ENCODE measurements around the gene ABCF3. TPM values are rescaled to one million over a fixed set of nuclear protein-coding genes. Genes with fewer than 3 reads are reported as not detected.

Gene ABCF3
- total and polyA plus RNA-seq, 2 of the 13 experiments (the other 11 are each of a cell fraction or from before 2014, with no cell fraction given) = 38.8 to 46.5 TPM

DNA sequence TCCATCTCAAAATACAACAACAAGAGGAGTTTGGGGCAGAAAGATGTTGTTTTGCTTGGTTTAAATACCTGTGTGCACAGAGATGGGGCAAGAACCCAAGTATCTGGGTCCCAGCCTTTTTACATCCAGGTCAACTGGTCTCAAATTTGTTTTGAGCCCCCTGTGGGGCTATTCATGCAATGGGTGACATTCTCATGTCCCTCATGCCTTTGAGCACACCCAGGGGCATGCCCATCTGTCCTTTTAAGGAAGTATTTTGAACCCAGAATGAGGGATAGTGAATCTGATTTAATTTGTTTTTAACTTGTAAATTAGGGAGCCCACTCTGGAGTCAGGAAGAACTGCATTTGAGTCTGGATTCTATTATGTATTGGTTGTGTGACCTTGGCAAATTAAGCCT lies 14.8 kb downstream of the ABCF3 start:
- H4K20me1 ChIP-seq (ENCODE audit: insufficient read depth, low read length) = no peaks in the 10 kb centered on the region
- ATAC-seq (no peak), FAIRE-seq (no peak), DNase-seq (ENCODE audit: low spot score) (no peak)
- in situ Hi-C loops (cut with HindIII; ENCODE audit: extremely low pct_ligation_motif_present, low pct_unique_long_range_greater_than_20kb) (no loop called here), intact Hi-C loops (cut with micrococcal nuclease; ENCODE audit: unreplicated experiment) (no loop called here)
- POLR2A ChIA-PET = no interaction called here
- H3K36me3 ChIP-seq (replicated peaks in 1 of 2; ENCODE audit: control insufficient read depth in 1 of 2, insufficient read depth in 2 of 2, low read length in 2 of 2) = no peaks in the 10 kb centered on the region
- H3K79me2 ChIP-seq (ENCODE audit: insufficient read depth, low read length) = no peaks in the 10 kb centered on the region
- peaks cover 12% of the 10 kb centered on the region for H3K4me1 ChIP-seq (ENCODE audit: insufficient read depth, low read length)
- H3K9me3 ChIP-seq (ENCODE audit: low read length) = no peaks in the 10 kb centered on the region
- no TSS peak for BruUV-seq (replicated peaks)
- H3K27ac ChIP-seq (ENCODE audit: extremely low read length, insufficient read depth, low read length) = no peak overlapping the region
- CTCF ChIA-PET (ENCODE audit: low intra/inter-chr PET ratio, low total read pairs) = no interaction called here
- peaks cover 0 to 26% of the 10 kb centered on the region in 2 experiments; a peak in 4 of 5 replicates for H3K27me3 ChIP-seq (ENCODE audit: control insufficient read depth in 1 of 2, insufficient read depth in 2 of 2, low read length in 2 of 2)
- no peak overlapping the region for H2AFZ ChIP-seq (ENCODE audit: low read length)
- H3K4me2 ChIP-seq (ENCODE audit: low read depth, low read length) = no peak overlapping the region
- H3K9ac ChIP-seq (ENCODE audit: insufficient read depth, low read depth, low read length) = no peak overlapping the region
- H3K4me3 ChIP-seq (replicated peaks in 1 of 3; ENCODE audit: insufficient read depth in 1 of 3, low read depth in 2 of 3, low read length in 3 of 3) = no peak overlapping the region
- TF ChIP-seq ZNF275 (CRISPR knock-in tag; IDR thresholded peaks at IDR 0.05; ENCODE audit: borderline replicate concordance) (no peak), ZNF703 (CRISPR knock-in tag; IDR thresholded peaks at IDR 0.05; ENCODE audit: borderline replicate concordance) (no peak), ZNF546 (CRISPR knock-in tag; conservative IDR thresholded peaks at IDR 0.05) (no peak), ZNF512B (CRISPR knock-in tag; IDR thresholded peaks at IDR 0.05; ENCODE audit: borderline replicate concordance) (no peak), ZXDC (CRISPR knock-in tag; IDR thresholded peaks at IDR 0.05) (no peak), ERF (CRISPR knock-in tag; IDR thresholded peaks at IDR 0.05) (no peak)
- TF ChIP-seq, protein P1, sequence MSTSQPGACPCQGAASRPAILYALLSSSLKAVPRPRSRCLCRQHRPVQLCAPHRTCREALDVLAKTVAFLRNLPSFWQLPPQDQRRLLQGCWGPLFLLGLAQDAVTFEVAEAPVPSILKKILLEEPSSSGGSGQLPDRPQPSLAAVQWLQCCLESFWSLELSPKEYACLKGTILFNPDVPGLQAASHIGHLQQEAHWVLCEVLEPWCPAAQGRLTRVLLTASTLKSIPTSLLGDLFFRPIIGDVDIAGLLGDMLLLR (CRISPR knock-in tag; IDR thresholded peaks at IDR 0.05) = no peak
- TF ChIP-seq, protein P2, sequence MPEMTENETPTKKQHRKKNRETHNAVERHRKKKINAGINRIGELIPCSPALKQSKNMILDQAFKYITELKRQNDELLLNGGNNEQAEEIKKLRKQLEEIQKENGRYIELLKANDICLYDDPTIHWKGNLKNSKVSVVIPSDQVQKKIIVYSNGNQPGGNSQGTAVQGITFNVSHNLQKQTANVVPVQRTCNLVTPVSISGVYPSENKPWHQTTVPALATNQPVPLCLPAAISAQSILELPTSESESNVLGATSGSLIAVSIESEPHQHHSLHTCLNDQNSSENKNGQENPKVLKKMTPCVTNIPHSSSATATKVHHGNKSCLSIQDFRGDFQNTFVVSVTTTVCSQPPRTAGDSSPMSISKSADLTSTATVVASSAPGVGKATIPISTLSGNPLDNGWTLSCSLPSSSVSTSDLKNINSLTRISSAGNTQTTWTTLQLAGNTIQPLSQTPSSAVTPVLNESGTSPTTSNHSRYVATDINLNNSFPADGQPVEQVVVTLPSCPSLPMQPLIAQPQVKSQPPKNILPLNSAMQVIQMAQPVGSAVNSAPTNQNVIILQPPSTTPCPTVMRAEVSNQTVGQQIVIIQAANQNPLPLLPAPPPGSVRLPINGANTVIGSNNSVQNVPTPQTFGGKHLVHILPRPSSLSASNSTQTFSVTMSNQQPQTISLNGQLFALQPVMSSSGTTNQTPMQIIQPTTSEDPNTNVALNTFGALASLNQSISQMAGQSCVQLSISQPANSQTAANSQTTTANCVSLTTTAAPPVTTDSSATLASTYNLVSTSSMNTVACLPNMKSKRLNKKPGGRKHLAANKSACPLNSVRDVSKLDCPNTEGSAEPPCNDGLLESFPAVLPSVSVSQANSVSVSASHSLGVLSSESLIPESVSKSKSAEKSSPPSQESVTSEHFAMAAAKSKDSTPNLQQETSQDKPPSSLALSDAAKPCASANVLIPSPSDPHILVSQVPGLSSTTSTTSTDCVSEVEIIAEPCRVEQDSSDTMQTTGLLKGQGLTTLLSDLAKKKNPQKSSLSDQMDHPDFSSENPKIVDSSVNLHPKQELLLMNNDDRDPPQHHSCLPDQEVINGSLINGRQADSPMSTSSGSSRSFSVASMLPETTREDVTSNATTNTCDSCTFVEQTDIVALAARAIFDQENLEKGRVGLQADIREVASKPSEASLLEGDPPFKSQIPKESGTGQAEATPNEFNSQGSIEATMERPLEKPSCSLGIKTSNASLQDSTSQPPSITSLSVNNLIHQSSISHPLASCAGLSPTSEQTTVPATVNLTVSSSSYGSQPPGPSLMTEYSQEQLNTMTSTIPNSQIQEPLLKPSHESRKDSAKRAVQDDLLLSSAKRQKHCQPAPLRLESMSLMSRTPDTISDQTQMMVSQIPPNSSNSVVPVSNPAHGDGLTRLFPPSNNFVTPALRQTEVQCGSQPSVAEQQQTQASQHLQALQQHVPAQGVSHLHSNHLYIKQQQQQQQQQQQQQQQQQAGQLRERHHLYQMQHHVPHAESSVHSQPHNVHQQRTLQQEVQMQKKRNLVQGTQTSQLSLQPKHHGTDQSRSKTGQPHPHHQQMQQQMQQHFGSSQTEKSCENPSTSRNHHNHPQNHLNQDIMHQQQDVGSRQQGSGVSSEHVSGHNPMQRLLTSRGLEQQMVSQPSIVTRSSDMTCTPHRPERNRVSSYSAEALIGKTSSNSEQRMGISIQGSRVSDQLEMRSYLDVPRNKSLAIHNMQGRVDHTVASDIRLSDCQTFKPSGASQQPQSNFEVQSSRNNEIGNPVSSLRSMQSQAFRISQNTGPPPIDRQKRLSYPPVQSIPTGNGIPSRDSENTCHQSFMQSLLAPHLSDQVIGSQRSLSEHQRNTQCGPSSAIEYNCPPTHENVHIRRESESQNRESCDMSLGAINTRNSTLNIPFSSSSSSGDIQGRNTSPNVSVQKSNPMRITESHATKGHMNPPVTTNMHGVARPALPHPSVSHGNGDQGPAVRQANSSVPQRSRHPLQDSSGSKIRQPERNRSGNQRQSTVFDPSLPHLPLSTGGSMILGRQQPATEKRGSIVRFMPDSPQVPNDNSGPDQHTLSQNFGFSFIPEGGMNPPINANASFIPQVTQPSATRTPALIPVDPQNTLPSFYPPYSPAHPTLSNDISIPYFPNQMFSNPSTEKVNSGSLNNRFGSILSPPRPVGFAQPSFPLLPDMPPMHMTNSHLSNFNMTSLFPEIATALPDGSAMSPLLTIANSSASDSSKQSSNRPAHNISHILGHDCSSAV (CRISPR knock-in tag; IDR thresholded peaks at IDR 0.05; ENCODE audit: borderline replicate concordance) = no peak

Data from HepG2 (cell line).